Retinal pigment epithelial cell (primary cell): Measurements from ENCODE around the gene EXOC2.

ENCODE experiments used
- DNase-seq: peaks from one replicate; pipeline ENCODE4 v3.0.0-alpha.2; 2010; ENCODE audit warnings: low read depth
- H3K4me3 ChIP-seq: 2 replicates; pipeline ENCODE4 v1.5.1; 2011; ENCODE audit warnings: mild to moderate bottlenecking, low read length, control low read depth, moderate library complexity
- CTCF ChIP-seq: conservative IDR thresholded peaks from 2 replicates; pipeline ENCODE4 v1.5.1; 2011; ENCODE audit warnings: low read depth, low read length, control low read depth, inconsistent platforms

The EXOC2 gene

GRCh38 chr6:435441-436307 lies 257.3 kb downstream of the EXOC2 start:
- DNase-seq = no peak
- H3K4me3 ChIP-seq = no peak overlapping the region
- TF ChIP-seq CTCF = no peak
